Hepatocyte (in vitro differentiated cells): Measurements from ENCODE around the gene ZBTB49. TPM values are rescaled to one million over a fixed set of nuclear protein-coding genes. Genes with fewer than 3 reads are reported as not detected.

Experiments used
- DNase-seq: peaks from one replicate; pipeline ENCODE4 v3.0.0-alpha.2; 2016; ENCODE audit warnings: low spot score
- H2AFZ ChIP-seq: fragments of 200-600 bp; sonication (generic); 2 replicates; pipeline ENCODE4 v1.6.0; 2016; ENCODE audit warnings: antibody characterized with exemption, mild to moderate bottlenecking
- H3K27ac ChIP-seq: fragments of 200-600 bp; sonication (generic); 2 replicates; pipeline ENCODE4 v1.5.1; 2016; ENCODE audit warnings: mild to moderate bottlenecking
- H3K27me3 ChIP-seq: fragments of 200-600 bp; sonication (generic); 2 replicates; pipeline ENCODE4 v1.6.1; 2016
- H3K36me3 ChIP-seq: fragments of 200-600 bp; sonication (generic); replicated peaks from 2 replicates; pipeline ENCODE4 v1.5.1; 2016; ENCODE audit warnings: low read depth; ENCODE audit not compliant: insufficient read depth
- H3K4me1 ChIP-seq: fragments of 200-600 bp; sonication (generic); 2 replicates; pipeline ENCODE4 v1.5.1; 2016; ENCODE audit warnings: mild to moderate bottlenecking, moderate library complexity; ENCODE audit not compliant: insufficient read depth
- H3K4me2 ChIP-seq: fragments of 200-600 bp; sonication (generic); 2 replicates; pipeline ENCODE4 v1.6.0; 2016
- H3K4me3 ChIP-seq: fragments of 200-600 bp; sonication (generic); 2 replicates; pipeline ENCODE4 v1.5.1; 2016; ENCODE audit warnings: mild to moderate bottlenecking
- H3K79me2 ChIP-seq: fragments of 200-600 bp; sonication (generic); 2 replicates; pipeline ENCODE4 v1.6.0; 2017; ENCODE audit warnings: mild to moderate bottlenecking
- H3K9me2 ChIP-seq: fragments of 200-600 bp; sonication (generic); replicated peaks from 2 replicates; pipeline ENCODE4 v1.6.0; 2017; ENCODE audit warnings: mild to moderate bottlenecking; ENCODE audit not compliant: insufficient read depth
- H3K9me3 ChIP-seq: fragments of 200-600 bp; sonication (generic); 2 replicates; pipeline ENCODE4 v1.5.1; 2016; ENCODE audit warnings: low read depth, mild to moderate bottlenecking
- H4K20me1 ChIP-seq: fragments of 200-600 bp; sonication (generic); 2 replicates; pipeline ENCODE4 v1.6.0; 2016; ENCODE audit warnings: mild to moderate bottlenecking; ENCODE audit not compliant: insufficient read depth, poor library complexity, severe bottlenecking
- CTCF ChIP-seq: fragments of 200-600 bp; sonication (generic); IDR thresholded peaks from 2 replicates; pipeline ENCODE4 v1.5.1; 2016; ENCODE audit warnings: antibody characterized with exemption, mild to moderate bottlenecking; ENCODE audit not compliant: poor library complexity
- EZH2 ChIP-seq: fragments of 200-600 bp; sonication (generic); IDR thresholded peaks from 2 replicates; pipeline ENCODE4 v1.6.1; 2016; ENCODE audit warnings: antibody characterized with exemption, mild to moderate bottlenecking, borderline replicate concordance
- EZH2phosphoT487 ChIP-seq: fragments of 200-600 bp; sonication (generic); IDR thresholded peaks from one replicate; pipeline ENCODE4 v1.6.1; 2018; ENCODE audit warnings: antibody characterized with exemption, mild to moderate bottlenecking, low read depth, moderate library complexity; ENCODE audit not compliant: unreplicated experiment, severe bottlenecking
- WGBS: methylation state at CpG from one replicate; pipeline ENCODE4 v1.1.6; 2016; ENCODE audit warnings: low lambda C conversion rate; ENCODE audit errors: missing lambda C conversion rate; 5-methylcytosine and 5-hydroxymethylcytosine counted together
- polyA plus RNA-seq: library from polyadenylated mRNA; unstranded; fragments of >200 nt; fragmentation: Nextera tagmentation; extraction: Ambion mirVana; gene quantifications from 2 replicates; pipeline ENCODE4 v1.2.1, GENCODE V29; 2016
- total RNA-seq: library from RNA; depleted of rRNA; stranded (reverse); fragments of >200 nt; gene quantifications from 2 replicates; pipeline ENCODE4 v1.2.3, GENCODE V29; 2014

Gene ZBTB49
- total and polyA plus RNA-seq, 2 experiments from 2014 or later: 2.2 to 3.3 TPM

GRCh38 chr4:4316150-4316495, 26.1 kb downstream of the ZBTB49 start:
- H3K79me2 ChIP-seq: no peaks in the 10 kb centered on the region
- H3K4me2 ChIP-seq: no peak overlapping the region
- H3K27ac ChIP-seq: no peak overlapping the region
- WGBS: 92% methylated on average over 13 of the region's 13 CpGs
- H3K4me1 ChIP-seq: no peaks in the 10 kb centered on the region
- no peaks in the 10 kb centered on the region for H3K9me3 ChIP-seq
- no peak overlapping the region for H3K4me3 ChIP-seq
- no peaks in the 10 kb centered on the region for H4K20me1 ChIP-seq
- no peak for DNase-seq
- TF ChIP-seq CTCF (no peak), EZH2 (no peak), EZH2phosphoT487 (no peak)
- no peaks in the 10 kb centered on the region for H3K9me2 ChIP-seq
- H3K27me3 ChIP-seq: no peaks in the 10 kb centered on the region
- no peaks in the 10 kb centered on the region for H3K36me3 ChIP-seq
- no peak overlapping the region for H2AFZ ChIP-seq

GRCh38 chr4:4317496-4318232, 27.6 kb downstream of the ZBTB49 start:
- Histone ChIP-seq H3K4me2 (no peak overlapping the region), H3K4me3 (no peak overlapping the region), H3K27ac (no peak overlapping the region), H2AFZ (no peak overlapping the region), H3K4me1 (no peaks in the 10 kb centered on the region), H3K36me3 (no peaks in the 10 kb centered on the region), H3K27me3 (no peaks in the 10 kb centered on the region), H3K79me2 (no peaks in the 10 kb centered on the region), H3K9me2 (no peaks in the 10 kb centered on the region), H4K20me1 (no peaks in the 10 kb centered on the region), H3K9me3 (no peaks in the 10 kb centered on the region)
- TF ChIP-seq EZH2 (no peak), EZH2phosphoT487 (no peak), CTCF (no peak)
- 93% methylated on average over 23 of the region's 23 CpGs for WGBS
- no peak for DNase-seq

- H3K4me1 ChIP-seq: no peaks in the 10 kb centered on the region
- no peak overlapping the region for H2AFZ ChIP-seq
- DNase-seq: no peak
- no peaks in the 10 kb centered on the region for H3K9me3 ChIP-seq
- H3K4me3 ChIP-seq: no peak overlapping the region
- no peaks in the 10 kb centered on the region for H3K79me2 ChIP-seq
- no peaks in the 10 kb centered on the region for H3K27me3 ChIP-seq
- TF ChIP-seq EZH2 (no peak), CTCF (no peak), EZH2phosphoT487 (no peak)
- no peak overlapping the region for H3K27ac ChIP-seq
- WGBS: 97% methylated on average over 15 of the region's 15 CpGs
- no peaks in the 10 kb centered on the region for H3K9me2 ChIP-seq
- H3K36me3 ChIP-seq: no peaks in the 10 kb centered on the region
- no peaks in the 10 kb centered on the region for H4K20me1 ChIP-seq
- no peak overlapping the region for H3K4me2 ChIP-seq
Observed at GRCh38 chr4:4320528-4320927, 30.5 kb downstream of the ZBTB49 start.
